Stimulated activated CD4-positive, alpha-beta T cell treated with anti-CD3 and anti-CD28 coated beads, Interleukin-15, amount 100 ng/mL, for 48 hours (primary cell): ENCODE results near the gene TECR.
A peak's percentile ranks its signal among the peaks of the same experiment; 100 is the strongest.
"Not testable (repeated sequence)": the region's sequence is repeated elsewhere in the genome, so short reads cannot be mapped to it uniquely, and the experiment has no call there.

ENCODE experiments used
- DNase-seq, 2 donors: peaks; one replicate each; pipeline ENCODE4 v3.0.0-alpha.2; 2020; ENCODE audit warnings: low read depth in 2 of 2

The TECR gene

GRCh38 chr19:14585187-14585586 is 55.8 kb downstream of the TECR start:
- DNase-seq: peak; percentile 35 to 43

- peak in 1 of 2 donors; percentile 30 for DNase-seq
These were observed 60.0 kb downstream of the TECR start for GRCh38 chr19:14589433-14589832.

GRCh38 chr19:14595558-14595957 is 66.2 kb downstream of the TECR start:
- DNase-seq: no peak

GRCh38 chr19:14599548-14600147 is 70.3 kb downstream of the TECR start:
- DNase-seq: no peak

GRCh38 chr19:14603990-14604387 is 74.6 kb downstream of the TECR start:
- no peak for DNase-seq

- DNase-seq: no peak
These were observed 77.2 kb downstream of the TECR start for GRCh38 chr19:14606627-14607026.

GRCh38 chr19:14611051-14611450 is 81.7 kb downstream of the TECR start:
- no peak for DNase-seq

- DNase-seq: not testable (repeated sequence)
These were observed 82.8 kb downstream of the TECR start for GRCh38 chr19:14612242-14612641.

GRCh38 chr19:14612657-14613056 is 83.3 kb downstream of the TECR start:
- no peak for DNase-seq

GRCh38 chr19:14613399-14614098 is 84.2 kb downstream of the TECR start:
- DNase-seq: not testable (repeated sequence)

GRCh38 chr19:14614099-14614412 is 84.7 kb downstream of the TECR start:
- no peak for DNase-seq
